H1 (cell line): Measurements from ENCODE around the gene FMN2. TPM values are rescaled to one million over a fixed set of nuclear protein-coding genes. Genes with fewer than 3 reads are reported as not detected.

ENCODE experiments used
- CEBPB ChIP-seq: IDR thresholded peaks from 2 replicates; pipeline ENCODE4 v1.6.1; 2012; ENCODE audit warnings: low read depth, low read length
- CHD7 ChIP-seq: fragments of 300-600 bp; sonication (generic); IDR thresholded peaks from 2 replicates; pipeline ENCODE4 v1.7.1; 2012; ENCODE audit warnings: low read length, moderate library complexity, mild to moderate bottlenecking, inconsistent platforms; ENCODE audit not compliant: insufficient replicate concordance
- CTCF ChIP-seq, 3 experiments: IDR thresholded peaks; 1 replicate in 2 of 3; 2 replicates in 1 of 3; pipeline versions ENCODE4 v1.5.1 to v1.6.1; 2011; ENCODE audit warnings: low read length in 3 of 3, mild to moderate bottlenecking in 3 of 3, inconsistent platforms in 2 of 3, low read depth in 1 of 3, moderate library complexity in 1 of 3; ENCODE audit not compliant: insufficient read depth in 1 of 3; ENCODE audit errors: control extremely low read depth in 1 of 3
- NANOG ChIP-seq: IDR thresholded peaks from 2 replicates; pipeline ENCODE4 v1.6.1; 2011; ENCODE audit warnings: low read length, low read depth, mild to moderate bottlenecking, inconsistent platforms; ENCODE audit not compliant: insufficient read depth, poor library complexity, severe bottlenecking
- POLR2A ChIP-seq, 2 experiments: IDR thresholded peaks; 1 replicate in 1 of 2; 2 replicates in 1 of 2; pipeline ENCODE4 v1.6.1; 2011; ENCODE audit warnings: low read depth in 2 of 2, low read length in 2 of 2, mild to moderate bottlenecking in 2 of 2; ENCODE audit errors: control extremely low read depth in 1 of 2
- SIX5 ChIP-seq: IDR thresholded peaks from 2 replicates; pipeline ENCODE4 v1.6.1; 2011; ENCODE audit warnings: mild to moderate bottlenecking, low read depth, low read length
- polyA plus RNA-seq, 7 experiments: library from polyadenylated mRNA; depleted of rRNA in 3 of 7; stranded (reverse) in 5 of 7; unstranded in 2 of 7; fragments of >200 nt in 5 of 7; fragments of 200-250 nt in 2 of 7; gene quantifications; 1 replicate in 5 of 7; 2 replicates in 1 of 7; 4 replicates in 1 of 7; pipeline versions ENCODE4 v1.2.1 to v1.2.3, GENCODE V29; 2011 to 2013; ENCODE audit warnings: missing spikeins in 2 of 7, mixed read lengths in 2 of 7
- total RNA-seq: library from RNA; stranded (reverse); fragmentation: NEBNext Ultra II Directional; extraction: Animal tissue kit (Norgen Biotek cat#: 25700); gene quantifications from 2 replicates; pipeline ENCODE4 v1.2.1, GENCODE V29; 2021

Gene FMN2
- total and polyA plus RNA-seq, 2 of the 8 experiments (the other 6 are each of a cell fraction or from before 2014, with no cell fraction given) = 0.83 to 2.0 TPM

DNA sequence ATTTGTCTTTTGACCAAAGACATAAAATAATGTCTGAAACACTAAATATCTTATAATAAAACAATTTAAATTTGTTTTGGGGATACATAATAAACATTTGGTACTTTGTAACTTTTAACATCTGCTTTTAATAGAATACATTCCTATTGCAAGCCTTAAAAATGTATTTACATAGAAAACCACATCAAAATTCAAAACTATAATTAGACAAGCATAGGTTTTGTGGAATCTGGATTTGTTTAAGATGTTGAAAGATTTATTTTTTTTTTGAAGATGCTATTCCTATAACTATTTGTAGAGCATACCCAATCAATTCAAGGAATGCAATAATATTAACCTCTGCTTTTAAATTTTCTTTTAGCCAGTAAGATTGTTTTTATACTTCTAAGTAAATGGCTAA, 125.7 kb downstream of the FMN2 start (continued):
- TF ChIP-seq CHD7 = no peak
- TF ChIP-seq POLR2A (IDR thresholded peaks at IDR 0.05; ENCODE audit: control extremely low read depth in 1 of 2, low read depth in 2 of 2, low read length in 2 of 2) = no peak
- no peak for TF ChIP-seq CTCF (IDR thresholded peaks at IDR 0.05; ENCODE audit: control extremely low read depth in 1 of 3, insufficient read depth in 1 of 3, low read depth in 1 of 3, low read length in 3 of 3)
- no peak for TF ChIP-seq CEBPB
- TF ChIP-seq SIX5 = no peak
- TF ChIP-seq NANOG = no peak
